NT2/D1 (cell line): ENCODE results near the gene DOK6.

ENCODE experiments used
- SUZ12 ChIP-seq: IDR thresholded peaks from 2 replicates; pipeline ENCODE4 v1.6.1; 2011; ENCODE audit not compliant: insufficient read length, insufficient read depth; ENCODE audit errors: extremely low read depth
- ZNF274 ChIP-seq: IDR thresholded peaks from 2 replicates; pipeline ENCODE4 v1.6.1; 2011; ENCODE audit warnings: mild to moderate bottlenecking, low read depth, low read length

DNA sequence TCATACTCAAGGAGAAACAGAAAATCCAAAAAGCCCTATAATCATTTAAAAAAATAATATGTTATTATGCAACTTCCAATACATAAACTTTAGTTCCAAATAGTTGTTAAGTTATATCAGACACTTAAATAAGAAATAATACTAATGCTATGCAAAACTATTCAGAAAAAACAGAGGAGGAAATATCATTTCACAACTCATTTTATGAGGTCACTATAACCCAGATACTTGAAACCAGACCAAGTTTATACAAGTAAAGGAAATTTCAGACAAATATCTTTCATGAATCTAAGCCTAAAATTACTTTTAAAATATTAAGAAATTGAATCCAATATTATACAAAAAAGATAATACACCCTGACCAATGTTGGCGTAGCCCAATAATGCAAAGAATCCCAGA is 286.2 kb downstream of the DOK6 start:
- TF ChIP-seq SUZ12 (no peak), ZNF274 (no peak)
